Stimulated activated CD4-positive, alpha-beta T cell treated with anti-CD3 and anti-CD28 coated beads, Interleukin-12 subunit alpha, Interleukin-12 subunit beta, amount 100 ng/mL, for 24 hours (primary cell): Measurements from ENCODE around the gene SHROOM4.

Experiments used
- DNase-seq, 2 experiments: peaks; one replicate each; pipeline ENCODE4 v3.0.0-alpha.2; 2020; ENCODE audit warnings: low read depth in 2 of 2

The SHROOM4 gene

DNA sequence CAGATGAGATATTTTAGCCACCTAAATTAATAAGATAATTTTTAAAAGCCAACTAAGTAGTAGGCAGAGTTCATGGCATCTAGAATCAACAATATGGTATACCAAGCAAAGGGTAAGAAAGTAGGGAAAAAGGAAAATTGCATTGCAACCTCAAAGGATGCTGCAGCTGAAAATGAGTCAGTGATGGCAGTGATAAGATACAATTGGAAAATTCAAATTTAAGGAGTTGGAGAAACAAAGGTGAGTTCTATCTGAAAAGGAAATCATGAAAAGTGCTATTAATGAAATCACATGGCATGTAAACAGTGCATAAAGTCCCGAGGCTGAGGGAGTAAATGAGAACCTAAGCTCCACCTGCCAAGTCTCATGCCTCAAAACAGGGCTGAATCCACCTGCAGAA lies 33.9 kb downstream of the SHROOM4 start:
- DNase-seq, result no peak

DNA sequence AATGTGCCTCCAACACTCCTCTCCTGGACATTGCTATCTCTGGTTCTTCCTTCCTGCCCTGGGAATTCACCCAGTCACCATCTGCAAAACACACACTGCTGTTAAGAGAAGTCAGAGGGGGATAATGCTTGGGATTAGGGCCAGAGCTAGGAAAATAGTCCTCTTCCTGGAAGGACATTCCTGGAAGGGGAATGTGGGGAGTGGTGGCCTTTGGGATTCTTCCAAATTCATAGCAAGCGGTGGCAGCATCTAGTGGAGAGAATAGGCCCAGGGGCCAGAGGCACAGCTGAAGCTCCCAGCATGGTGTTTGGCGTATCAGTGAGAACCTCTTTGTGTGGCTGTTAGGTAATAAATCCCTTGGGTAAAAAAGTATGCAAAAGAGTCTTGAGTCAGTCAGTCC lies 34.3 kb downstream of the SHROOM4 start:
- DNase-seq, result no peak

DNA sequence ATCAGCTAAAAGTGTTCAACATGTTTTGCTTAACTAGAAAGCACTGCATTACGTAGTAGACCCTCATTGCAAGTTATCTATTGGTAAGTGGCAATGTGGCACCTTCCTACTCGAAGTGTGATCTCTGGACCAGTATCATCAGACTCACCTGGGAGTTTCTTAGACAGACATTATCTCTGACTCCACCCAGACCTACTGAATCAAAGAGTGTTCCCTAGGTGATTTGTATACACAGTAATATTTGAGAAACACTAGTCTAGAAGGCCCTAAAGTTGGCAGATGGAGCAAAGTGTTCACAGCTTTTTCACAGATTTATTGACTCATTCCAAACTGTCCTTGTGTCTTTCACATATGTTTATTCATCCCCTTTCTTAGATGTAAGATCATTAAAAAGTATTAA lies 35.7 kb downstream of the SHROOM4 start:
- no peak for DNase-seq

DNA sequence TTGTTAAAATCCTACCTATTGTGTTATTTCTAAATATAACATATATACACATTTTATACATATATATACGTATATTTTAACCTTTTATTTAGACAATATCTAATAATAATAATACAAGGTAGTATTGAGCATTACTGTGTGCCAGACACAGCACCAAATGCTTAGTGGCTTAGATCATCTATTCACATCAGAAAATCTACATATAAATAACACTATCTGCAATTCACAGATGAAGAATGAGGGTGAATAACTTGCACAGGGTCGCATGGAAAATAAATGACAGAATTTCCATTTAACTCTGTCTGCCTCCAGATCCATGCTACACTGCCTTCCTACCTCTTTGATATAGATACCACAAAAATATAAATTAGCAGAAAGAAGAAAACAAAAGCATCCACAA lies 37.7 kb downstream of the SHROOM4 start:
- no peak for DNase-seq

DNA sequence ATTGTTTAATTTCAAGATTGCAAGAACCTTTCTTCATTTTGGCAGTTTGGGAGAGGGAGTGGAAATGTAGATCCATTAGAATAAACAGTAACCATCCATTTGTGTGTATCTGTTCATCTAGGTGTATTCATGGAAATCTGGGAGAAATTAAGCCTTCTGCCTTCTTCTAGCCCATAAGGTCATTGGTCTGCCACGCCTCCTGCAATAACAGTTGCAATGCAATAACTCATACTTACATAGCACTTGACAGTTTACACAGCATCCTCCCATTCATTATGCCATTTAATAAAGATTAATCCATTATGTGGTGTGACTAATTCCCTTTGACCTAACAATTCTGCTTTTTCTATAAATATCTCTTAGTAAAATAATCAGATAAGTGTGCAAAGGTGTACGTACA lies 42.6 kb downstream of the SHROOM4 start:
- DNase-seq, result no peak

DNA sequence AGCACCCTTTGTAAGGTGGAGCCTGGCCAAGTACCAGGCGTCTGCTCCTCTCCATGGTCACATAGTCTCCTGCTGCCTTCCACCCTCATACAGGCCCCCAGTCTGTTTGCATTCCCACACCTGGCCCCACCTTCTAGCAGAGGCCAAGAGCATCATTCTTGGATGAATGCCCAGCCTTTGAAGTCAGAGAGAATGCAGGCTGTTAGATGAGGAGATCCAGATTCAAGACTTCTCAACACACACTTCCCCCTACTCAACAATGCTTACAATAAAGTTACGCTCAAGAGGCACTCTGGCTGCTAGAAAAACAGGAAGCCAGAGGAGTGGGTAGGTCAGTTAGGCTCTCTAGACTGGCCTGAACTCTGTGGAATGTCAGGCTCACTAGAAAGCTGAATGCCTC lies 43.3 kb downstream of the SHROOM4 start:
- no peak for DNase-seq

DNA sequence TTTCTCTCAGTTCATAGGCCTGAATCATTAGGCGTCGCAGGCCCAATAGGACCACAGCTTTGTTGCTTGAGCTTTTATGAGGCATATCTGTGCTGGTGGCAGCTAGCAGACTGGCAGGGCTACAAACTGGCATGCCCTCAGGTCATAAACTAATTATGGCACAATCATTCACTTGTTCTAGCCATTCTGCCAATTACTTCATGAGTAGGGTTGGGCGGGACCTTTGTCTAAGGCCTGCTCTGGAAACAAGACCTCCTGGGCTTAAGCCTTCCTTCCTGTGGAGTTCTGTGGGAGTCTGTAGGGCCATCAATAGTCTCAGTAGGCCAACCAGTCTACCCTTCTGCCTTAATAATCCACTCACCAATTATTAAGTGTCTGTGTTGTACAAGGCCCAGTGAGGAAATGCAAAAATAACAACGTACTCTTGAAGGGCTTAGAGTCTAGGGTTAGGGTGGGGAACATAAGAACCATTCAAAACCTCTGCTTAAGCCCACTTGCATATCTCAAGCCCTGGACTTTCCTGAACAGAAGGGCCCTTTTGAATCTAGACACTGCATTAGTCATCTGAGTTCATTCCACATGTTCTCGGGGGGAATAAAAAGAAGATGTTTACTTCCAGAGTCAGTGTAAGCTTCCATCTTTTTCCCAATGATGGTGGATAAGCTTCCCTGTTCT lies 44.5 kb downstream of the SHROOM4 start:
- DNase-seq, result no peak

DNA sequence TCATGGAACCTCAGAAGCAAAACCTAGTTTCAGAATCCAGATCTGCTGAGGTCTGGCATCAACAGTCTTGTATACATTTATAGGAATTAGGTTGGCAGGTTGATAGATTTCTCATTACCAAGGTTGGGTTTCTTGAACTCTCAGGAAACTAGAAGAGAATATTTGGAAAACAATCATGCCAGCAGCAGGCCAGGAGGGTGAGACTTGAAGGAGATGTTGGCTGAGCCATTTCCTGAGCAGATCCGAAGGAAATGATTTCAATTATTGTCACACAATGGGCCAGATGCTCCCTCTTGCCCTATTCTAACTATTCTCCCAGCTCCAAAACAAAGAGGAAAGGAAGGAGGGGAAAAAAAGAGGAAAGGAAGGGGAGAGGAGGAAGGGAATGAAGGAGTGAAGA lies 45.2 kb downstream of the SHROOM4 start:
- no peak for DNase-seq

DNA sequence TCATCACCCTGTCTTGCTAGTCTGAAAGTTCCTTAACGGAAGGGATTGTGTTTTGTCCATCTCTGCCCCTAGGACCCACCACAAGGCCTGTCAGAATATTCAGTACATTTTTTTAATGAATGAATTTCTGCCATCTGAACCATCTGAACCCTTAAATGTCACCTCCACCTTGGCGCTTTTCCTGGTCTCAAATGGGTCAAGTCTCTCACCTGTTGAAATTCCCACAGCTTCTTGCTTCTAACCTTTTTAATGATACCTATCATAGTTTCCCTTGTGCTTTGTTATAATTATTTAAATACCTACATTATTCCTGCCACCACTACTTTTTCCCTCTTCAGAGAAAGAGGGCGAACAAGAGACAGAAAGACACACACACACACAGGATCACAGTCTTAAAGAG lies 48.0 kb downstream of the SHROOM4 start:
- no peak for DNase-seq

DNA sequence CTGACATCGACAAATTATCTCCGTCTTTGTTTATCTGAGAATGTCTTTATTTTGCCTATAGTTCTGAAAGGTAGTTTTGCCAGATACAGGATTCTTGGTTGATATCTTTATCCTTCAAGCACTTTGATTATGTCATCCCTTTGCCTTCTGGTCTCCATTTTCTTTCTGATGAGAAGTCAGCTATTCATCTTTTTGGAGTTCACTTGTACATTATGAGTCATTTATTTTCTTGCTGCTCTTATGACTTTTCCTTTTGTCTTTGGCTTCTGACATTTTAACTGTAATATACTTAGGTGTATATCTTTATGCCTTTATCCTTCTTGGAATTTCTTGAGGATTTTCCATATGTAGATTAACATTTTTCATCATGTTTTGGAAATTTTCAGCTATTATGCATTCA lies 51.4 kb downstream of the SHROOM4 start:
- DNase-seq, result no peak

DNA sequence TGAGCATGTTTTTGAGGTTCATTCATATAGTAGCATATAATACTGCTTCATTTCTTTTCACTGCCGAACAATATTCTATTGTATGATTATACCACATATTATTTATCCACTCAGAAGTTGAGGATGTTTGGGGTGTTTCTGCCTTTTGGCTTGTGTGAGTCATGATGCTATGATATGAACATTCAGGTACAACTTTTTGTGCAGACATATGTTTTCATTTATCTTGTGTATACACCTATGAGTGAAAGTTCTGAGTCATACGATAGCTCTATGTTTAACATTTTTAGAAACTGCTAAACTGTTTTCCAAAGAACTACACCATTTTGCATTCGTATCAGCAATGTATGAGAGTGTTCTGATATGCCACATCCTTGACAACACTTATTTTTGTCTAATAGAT lies 57.7 kb downstream of the SHROOM4 start:
- DNase-seq, result no peak

DNA sequence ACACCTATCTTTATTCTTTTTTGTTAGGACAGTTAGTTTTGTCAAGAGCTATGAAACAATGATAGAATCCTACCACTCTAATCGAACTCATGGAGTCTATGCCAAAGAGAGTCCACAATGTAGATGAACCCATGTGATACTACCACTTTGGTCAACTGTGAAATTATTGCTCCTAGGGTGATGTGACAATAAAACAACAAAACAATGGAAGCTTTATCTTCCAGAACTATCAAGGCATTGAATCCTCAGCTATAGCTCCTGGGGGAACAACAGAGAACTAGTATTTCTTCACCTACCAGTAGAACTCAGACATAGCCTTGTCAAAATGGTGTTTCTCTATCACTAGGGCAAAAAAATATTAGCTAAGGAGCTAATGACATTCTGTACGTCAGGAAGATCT lies 62.9 kb downstream of the SHROOM4 start:
- no peak for DNase-seq

DNA sequence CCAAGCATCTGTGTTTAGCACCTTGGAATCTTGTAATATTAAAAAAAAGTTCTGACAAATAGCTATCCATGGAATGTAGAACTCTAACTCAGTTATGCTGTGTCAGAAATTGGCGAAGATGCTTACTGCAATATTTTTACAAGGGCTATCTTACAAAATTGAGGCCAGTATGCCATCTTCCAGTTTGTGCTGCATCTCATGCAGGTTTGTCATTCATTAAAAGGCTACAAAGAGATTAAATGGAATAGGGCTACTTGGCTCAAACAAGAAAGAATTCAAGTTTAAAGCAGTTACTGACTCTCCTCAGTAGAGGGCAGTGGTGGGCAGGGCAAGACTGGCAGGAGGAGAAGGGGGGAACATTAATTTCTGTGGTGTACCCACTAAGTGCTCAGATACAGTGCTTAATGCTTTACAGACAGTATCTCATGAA lies 66.5 kb downstream of the SHROOM4 start:
- no peak for DNase-seq

DNA sequence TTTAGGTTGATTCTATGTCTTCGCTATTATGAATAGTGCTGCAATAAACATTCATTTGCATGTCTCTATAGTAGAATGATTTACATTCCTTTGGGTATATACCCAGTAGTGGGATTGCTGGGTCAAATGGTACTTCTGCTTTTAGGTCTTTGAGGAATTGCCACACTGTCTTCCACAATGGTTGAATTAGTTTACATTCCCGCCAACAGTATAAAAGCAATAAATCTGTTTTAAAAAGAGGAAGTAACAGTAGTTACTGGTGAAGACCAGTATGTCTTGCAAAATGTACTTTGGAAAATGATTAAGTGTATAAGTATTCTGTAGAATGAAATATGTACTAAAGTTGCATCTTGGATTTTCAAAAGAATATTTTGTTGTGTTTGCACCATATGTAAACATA lies 77.3 kb downstream of the SHROOM4 start:
- DNase-seq, result no peak

DNA sequence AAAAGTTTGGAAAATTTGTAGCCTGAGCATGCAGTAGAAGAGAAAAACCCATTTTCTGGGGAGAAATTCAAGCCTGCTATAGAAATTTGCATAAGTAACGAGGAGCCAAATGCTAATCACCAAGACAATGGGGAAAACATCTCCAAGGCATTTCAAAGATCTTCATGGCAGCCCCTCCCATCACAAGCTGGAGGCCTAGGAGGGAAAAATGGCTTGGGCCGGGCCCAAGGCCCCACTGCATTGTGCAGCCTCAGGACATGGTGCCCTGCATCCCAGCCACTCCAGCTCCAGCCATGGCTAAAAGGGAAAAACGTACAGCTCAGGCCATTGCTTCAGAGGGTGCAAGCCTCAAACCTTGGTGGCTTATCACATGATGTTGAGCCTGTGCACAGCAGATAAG lies 87.7 kb downstream of the SHROOM4 start:
- DNase-seq, result no peak

DNA sequence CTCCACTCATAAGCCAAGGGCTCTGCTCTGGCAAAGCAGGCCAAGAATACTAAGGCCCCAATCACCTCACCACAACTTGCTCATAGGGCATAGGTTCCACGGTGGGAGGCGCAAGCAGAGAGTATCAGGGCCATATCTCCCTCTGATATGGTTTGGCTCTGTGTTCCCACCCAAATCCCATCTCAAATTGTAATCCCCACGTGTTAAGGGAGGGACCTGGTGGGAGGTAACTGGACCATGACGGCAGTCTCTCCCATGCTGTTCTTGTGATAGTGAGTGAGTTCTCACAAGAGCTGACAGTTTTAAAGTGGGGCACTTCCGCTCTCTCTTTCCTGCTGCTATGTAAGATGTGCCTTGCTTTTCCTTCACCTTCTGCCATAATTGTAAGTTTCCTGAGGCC lies 88.7 kb downstream of the SHROOM4 start:
- no peak for DNase-seq

DNA sequence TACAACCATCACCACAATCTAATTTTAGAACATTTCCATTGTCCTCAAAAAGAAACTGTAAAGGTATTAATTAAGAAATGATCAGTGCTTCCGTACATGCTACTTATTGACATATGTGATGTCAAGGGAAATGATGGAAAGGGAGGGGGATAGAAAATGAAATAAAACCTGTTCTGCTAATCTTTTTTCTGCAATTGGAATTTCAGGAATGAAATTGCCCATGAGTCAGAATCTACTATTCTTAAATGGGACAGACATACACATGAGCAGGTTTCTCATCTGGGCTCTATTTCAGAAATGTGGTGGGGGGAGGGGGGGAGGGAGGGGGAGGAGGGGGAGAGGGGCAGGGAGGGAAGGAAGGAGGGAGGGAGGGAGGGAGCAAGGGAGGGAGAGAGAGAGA lies 91.0 kb downstream of the SHROOM4 start:
- DNase-seq, result no peak

DNA sequence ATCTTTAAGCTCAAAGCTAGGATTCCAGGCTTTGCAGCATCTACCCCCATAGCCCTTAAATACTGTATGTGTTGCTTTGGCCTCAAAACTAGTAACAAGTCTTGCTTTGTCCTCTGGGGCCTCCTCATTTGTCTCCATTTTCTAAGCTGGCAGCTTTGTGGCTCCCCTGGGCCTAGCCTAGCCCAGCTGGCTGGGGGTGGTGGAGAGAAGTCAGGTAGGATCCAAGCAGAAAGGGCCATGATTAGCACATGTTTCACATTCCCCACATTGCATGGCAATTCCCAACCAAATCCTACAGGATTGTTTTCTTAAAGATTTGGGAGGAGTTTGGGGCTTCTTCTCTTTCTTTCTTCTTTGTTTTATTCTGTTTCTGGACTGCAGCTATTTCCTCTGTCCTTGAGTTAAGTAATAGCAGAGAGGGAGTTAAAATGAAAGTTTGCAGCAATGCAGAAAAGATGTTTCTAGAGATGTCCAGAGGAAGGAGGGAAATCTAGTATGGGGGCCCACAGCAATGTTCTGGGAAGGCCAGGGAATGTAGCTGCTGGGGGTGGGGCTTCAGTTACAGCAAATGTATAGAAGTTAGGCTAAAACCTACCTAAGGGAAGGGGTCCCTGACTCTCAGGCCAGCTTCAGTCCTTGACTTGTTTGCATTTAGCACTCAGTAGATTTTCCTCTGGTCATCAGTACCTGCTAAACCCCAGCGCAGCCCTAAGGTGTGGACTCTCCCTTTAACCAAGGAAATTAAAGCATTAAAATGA lies 92.1 kb downstream of the SHROOM4 start:
- no peak for DNase-seq

DNA sequence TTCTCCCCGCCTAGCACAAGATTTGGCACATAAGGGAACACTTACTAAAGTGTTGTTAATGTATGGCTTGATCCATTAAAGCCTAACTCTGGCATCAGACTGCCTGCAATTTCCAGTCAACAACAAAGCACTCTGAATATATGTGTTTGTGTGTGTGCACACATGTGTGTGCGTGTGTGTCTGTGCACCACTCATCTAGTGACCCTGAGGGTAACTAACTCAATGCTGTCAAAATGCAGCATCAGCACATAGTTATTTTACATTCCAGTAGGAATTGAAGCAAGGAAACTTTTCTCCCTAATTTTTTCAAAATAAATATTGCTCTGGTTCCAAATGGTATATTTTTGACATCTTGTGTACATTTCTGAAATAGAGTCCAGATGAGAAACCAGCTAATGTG lies 94.4 kb downstream of the SHROOM4 start:
- DNase-seq, result no peak

DNA sequence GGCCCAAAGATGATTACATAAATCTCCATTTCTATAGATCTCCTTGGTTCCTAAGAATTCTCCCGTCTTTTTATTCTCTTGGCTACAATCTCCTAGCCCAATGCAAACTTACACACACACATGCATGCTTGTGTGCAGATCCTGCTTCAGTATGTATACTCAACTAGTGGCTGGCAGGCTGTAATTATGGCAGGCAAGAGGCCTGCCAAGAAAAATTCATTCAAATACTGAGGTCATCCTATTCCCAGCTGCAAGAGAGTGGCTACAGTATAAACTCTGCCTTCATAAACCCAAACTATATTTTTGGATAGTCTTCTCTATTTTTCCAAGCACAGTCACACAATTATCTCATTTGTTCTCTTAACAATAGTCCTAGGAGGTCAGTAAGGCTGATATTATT lies 95.2 kb downstream of the SHROOM4 start:
- no peak for DNase-seq

DNA sequence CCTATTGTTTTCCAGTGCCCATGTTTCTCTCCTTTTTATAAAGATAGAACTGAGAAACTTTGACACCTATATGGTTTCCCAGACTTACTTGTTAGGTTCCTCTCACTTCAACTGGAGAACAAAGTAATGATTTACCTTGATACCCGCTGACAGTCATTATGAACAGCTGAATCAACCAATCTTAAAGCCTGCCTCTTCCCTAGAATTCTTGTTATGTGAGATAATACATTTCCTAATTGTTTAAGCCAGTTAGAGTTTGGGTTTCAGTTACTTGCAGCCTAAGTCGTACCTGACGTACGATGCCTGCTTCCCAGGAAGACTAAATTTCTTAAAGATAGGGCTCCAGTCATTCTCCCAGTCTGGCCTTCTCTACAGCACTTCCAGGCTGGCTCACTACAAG lies 97.3 kb downstream of the SHROOM4 start:
- DNase-seq, result no peak

DNA sequence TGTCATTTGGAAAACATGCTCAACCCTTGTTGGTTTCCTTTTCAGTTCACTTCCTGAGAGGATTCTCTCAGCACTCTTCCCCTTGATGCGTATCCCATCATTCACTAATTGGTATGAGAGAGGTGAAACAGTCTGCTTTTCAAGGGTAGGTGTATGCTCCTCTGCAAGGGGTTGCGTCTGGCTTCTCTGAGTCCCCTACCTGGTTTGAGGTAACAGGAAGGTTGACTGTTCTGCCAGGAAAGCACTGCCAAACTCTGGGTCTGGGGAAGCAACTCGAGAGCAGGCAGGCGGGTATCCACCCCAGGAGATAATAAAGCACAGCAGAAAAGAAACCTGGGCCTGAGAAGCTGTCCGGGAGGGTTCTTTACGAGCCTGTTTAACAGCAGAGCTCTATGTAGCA lies 101.2 kb downstream of the SHROOM4 start:
- DNase-seq, result no peak

DNA sequence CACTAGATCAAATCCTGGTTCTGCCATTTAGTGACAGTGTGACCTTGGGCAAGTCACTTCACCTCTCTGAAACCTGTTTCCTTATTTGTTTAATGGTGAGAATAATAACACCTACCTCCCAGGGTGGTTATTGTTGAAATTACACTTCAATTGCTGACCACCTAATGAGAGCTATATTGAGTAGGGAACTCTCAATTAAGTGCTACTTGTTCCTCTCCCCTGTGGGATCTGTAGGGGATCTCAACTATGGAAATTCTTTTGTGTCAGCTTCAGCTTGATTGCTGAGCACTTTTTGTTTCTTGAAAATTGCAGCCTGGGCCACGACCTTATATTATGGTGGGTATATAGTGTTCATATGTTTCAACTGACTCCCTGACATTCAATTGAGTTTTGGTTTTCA lies 102.1 kb downstream of the SHROOM4 start:
- DNase-seq, result no peak
